Stimulated activated CD8-positive, alpha-beta memory T cell treated with anti-CD3 and anti-CD28 coated beads, Interleukin-7, amount 100 ng/mL, for 48 hours (primary cell): ENCODE results near the gene FUBP1.
"Not testable (repeated sequence)": the region's sequence is repeated elsewhere in the genome, so short reads cannot be mapped to it uniquely, and the experiment has no call there.

Experiments used
- DNase-seq, 2 donors: peaks; one replicate each; pipeline ENCODE4 v3.0.0-alpha.2; 2020; ENCODE audit warnings: low read depth in 1 of 2; ENCODE audit errors: extremely low read depth in 1 of 2

The FUBP1 gene, protein sequence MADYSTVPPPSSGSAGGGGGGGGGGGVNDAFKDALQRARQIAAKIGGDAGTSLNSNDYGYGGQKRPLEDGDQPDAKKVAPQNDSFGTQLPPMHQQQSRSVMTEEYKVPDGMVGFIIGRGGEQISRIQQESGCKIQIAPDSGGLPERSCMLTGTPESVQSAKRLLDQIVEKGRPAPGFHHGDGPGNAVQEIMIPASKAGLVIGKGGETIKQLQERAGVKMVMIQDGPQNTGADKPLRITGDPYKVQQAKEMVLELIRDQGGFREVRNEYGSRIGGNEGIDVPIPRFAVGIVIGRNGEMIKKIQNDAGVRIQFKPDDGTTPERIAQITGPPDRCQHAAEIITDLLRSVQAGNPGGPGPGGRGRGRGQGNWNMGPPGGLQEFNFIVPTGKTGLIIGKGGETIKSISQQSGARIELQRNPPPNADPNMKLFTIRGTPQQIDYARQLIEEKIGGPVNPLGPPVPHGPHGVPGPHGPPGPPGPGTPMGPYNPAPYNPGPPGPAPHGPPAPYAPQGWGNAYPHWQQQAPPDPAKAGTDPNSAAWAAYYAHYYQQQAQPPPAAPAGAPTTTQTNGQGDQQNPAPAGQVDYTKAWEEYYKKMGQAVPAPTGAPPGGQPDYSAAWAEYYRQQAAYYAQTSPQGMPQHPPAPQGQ

DNA sequence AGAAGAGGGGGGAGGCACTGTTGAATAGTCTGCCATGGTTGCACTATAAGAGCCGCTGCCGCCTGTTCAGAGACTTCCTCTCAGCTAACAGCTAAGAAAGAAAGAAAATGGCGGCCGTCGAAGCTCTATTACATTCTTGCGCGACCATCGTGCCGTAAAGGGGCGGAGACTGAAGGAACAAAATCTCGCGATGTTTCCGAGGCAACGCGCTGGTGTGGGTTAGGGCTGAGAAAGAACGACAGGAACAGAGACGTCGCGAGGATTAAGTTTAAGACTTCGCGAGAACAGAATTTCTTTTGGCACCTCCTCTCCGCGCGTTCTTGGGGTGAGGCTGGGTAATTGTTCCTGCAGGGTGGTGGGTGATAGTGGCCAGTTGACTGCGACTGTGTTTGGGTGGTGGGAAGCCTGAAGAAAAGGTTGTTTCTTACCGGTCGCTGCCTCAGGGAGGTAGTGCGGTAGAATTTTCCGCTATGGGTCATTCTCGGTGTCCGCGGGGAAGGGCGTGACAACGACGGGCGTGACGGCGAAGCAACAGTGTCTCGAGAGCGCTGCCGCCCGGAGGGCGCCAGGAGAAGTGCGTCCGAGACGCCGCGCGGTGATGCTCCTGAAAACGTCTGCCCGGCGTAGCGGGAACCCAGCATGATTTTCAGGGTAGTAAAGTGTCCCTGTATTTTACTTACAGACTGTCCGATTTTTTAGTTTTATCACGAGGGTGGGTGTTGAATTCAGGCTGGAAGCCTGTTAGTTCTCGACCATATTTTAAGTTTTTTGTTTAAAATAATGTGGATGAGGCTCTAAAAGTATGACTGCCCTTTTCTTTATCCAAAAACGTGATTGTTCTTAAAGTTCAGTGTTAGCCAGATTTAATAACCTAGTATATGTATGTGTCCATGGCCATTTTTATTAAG is at the start of gene FUBP1:
Gene FUBP1 (minus strand): TSS at position 104 of the 908 bp plus-strand sequence. CDS start 68 bp downstream, at position 36.
- peak; percentile 83 to 91 for DNase-seq

DNA sequence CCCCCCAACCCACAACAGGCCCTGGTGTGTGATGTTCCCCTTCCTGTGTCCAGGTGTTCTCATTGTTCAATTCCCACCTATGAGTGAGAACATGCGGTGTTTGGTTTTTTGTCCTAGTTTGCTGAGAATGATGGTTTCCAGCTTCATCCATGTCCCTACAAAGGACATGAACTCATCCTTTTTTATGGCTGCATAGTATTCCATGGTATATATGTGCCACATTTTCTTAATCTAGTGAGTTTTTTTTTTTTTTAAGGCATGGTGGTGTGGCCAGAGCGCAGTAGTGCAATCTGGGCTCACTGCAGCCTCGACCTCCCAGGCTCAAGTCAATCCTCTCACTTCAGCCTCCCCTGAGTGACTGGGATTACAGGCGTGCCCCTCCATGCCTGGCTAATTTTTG is 42.3 kb upstream of the FUBP1 start:
- not testable (repeated sequence) for DNase-seq

DNA sequence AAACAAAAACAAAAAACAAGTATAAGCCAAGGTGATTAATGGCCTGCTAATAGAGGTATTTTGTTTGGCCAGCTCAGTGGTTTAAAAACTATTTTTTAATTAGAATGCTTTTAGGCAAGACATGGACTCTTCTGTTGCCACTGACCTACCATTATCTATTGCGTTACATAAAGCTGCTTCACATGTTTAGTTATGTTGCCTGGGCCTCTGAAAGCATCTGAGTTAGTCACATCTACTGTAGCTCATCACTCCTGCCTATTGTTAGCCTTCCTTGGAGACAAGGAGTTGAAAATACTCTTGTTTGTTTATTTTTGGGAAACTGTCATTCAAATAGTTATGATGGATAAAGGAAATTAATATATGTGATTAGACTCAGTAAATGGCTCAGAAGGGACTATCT is 40.2 kb upstream of the FUBP1 start:
- DNase-seq = no peak

DNA sequence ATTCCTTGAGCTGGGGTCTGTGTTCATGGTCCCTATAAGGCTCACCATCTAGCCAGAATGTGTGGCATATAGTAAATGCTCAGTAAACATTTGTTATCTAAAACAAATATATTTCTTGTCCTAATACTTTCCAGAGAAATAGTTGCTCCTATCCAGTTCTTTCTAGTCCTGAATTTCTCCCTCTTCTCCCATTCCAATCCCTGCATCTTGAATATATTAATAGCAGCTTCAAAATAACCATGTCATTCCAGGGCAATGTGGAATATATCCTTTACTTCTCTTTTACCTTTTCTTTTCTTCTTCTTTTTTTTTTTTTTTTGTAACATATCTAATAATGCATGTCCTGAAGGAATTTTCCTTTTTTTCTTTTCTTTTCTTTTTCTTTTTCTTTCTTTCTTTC is 36.3 kb upstream of the FUBP1 start:
- no peak for DNase-seq

DNA sequence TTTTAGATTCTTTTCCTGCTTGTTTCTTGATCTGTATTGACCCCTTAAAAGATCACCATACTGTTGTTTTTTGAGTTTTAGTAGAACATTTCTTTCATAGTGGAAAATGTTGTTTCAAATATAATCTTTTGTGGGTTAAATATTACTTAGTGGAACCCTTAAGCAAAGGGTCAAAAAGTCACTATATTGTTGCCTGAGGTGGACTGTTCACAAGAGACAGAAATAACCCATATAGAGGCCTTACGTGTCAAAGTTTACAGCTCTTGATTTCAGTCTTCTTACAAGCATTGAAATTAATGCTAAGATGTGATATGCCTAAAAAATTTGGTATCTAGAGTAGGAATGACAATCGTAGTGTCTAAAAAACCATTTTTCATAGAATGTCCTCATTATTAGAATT is 32.2 kb upstream of the FUBP1 start:
- no peak for DNase-seq

DNA sequence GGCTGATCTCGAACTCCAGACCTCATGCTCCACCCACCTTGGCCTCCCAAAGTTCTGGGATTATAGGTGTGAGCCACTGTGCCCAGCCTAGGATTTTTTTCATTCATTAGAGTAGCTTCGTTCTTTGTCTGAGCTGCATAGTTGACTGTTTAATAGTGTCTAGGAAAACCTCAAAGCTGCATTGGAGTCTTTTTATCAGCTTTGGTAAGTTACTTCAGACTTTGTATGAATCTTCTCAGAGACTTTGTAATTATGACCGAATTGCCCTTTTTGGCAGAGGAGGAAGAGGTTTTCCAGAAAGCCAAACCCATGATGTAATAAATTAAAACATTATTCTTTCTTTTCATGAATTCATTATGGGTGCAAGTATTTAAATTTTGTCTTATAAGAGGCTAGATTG is 31.0 kb upstream of the FUBP1 start:
- no peak for DNase-seq

DNA sequence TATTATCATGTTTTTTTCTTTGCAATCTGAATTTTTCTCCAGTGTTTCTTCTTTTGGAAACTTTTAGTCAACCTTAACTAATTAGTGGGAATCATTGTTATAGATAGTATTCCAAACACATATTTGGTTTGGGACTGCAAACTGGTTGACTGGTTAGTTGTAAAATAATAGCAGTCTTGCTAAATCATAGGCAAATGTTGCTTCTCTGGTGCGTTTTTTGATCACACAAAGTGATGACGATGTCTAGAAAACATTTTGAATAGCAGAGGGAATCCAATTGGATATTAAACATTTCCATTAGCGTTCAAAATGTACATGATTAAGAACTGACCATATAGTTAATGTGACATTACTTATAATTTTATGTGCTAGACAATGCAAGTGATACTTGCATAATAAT is 30.4 kb upstream of the FUBP1 start:
- DNase-seq = no peak

DNA sequence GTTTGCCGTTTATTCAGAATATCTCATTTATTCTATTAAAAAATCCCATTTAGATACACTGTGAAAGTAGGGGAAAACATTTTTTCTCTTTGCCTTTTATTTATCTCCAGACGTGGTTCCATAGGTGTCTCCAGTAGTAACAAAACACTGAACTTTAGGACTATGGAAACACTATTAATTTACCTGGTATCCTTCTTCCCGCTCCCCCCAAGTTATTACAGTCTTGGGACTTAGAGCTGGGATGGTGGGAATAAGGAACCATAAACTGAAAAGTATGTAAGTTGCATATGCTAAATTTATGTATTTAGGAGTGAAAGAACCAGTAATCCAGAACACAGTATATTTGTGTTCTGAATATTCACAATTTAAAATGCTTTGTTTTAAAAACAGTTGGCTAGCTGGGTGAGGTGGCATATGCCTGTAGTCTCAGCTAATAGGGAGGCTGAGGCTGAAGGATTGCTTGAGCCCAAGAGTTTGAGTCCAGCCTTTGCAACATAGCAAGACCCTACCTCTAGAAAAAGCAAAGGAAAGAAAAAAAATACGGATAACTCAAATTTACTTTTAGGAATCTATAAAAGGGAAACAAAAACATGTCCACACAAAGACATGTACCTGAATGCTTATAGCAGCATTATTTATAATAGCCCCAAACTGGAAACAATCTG is 28.9 kb upstream of the FUBP1 start:
- no peak for DNase-seq

DNA sequence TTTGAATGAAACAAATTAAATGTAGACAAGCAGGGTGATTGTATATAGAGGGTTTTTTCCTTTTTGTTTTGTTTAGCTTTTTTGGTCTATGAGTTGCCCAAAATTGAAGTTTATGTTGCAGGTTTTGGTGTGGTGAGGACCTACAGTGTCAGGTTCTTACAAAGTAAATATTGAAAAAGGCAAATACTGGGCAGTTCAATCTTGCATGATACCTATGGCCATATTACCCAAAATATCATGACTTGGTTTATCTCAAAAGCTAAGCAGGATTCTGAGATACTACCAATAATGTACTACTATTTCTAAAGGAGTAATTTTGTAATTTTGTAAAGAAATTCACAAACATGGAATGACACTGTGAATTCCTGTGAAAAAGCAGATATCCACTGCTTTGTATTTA is 27.6 kb upstream of the FUBP1 start:
- no peak for DNase-seq

DNA sequence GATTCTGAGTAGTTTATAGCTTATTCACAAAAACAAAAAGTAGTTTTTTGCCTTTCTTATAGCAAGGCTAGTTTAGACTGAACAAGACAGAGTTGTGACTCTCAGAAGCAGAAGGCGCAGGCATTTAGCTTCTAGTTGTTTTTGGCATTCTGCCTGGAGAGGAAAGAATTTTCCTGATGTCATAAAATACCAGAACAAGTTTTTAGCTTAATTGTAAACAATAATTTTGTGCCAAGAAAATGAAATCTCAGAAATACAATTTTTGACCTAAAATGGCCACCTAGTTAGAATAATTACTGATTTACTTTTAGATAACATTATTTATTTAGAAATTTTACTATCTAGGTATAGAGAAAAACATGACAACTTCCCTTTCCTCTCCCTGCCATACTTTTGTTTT is 26.9 kb upstream of the FUBP1 start:
- no peak for DNase-seq

DNA sequence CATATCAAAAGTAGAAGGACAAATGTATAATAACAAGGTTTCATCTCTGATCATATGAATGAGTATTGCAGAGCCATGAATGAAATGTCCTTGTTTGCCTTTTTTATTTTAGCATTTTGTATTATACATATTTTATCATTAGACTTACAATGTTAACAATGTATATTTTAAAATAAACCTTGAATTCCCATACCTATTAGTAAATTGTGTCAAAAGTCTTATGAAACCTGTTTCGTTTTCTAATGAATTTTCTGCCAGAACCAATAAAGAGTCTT is 26.5 kb upstream of the FUBP1 start:
- DNase-seq = no peak

DNA sequence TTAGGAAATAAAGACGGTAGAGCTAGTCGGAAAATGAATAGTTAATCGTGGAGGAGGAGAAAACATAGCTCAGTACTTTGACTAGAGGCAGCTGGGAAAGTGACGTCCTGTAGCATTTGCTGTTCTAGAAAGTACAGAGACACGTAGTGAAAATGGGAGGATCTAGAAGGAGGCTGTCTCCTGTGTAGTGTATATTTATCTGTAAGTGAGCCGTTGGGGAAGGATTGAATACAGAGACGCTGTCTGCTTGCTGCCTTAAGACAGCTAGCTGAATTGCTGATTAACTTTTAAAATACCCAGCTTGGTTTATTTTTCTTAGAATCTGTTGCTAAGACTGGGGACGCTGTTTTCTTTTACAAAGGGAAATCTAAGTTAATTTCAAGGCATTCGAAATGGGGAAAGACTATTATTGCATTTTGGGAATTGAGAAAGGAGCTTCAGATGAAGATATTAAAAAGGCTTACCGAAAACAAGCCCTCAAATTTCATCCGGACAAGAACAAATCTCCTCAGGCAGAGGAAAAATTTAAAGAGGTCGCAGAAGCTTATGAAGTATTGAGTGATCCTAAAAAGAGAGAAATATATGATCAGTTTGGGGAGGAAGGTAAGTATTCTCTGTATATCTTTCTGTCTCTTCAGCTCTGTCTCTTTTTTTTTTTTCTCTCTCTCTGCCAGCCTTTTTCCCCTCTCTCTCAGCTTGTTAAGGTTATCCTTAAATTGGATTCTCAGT is 26.0 kb upstream of the FUBP1 start, which contains the start of gene DNAJB4:
Gene DNAJB4 (plus strand): TSS at position 221 of the 729 bp plus-strand sequence. CDS start 172 bp downstream, at position 393.
- DNase-seq = peak; percentile 22 to 67

DNA sequence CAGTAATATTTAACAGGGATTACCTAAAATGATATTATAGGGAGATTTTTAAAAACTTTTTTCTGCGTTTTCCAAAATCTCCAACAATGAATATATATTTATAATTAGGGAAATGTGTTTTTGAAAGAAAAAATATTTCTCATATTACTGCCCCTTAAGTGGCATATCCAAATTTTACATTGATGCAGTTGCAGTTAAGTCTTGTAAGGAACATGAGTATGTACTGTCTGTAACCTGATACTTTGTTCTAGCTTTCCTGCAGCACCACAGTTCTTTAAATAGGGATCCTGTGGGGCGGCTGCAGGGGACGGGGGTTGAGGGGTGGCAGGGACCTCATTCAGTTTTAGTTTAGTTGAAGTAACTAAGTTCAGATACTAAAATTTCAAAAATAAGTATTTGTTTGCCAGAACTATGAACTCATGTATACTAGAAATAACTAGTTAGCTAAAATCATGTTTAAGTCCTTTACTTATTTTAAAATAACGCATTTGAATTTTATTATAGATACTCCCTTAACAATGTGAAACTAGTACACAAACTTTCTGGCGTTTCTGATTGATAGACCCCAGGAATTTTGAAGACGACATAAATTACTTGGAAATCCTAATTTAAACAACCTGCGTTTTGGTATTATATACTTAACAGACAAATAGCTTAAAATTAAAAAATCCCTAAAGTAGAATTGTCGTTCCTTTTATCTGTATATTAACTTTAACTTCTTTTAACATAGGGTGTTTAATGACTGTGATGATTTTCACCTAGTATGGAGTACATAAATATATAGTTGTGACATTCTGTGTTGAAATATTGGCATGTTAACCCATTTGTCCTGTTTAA is 25.2 kb upstream of the FUBP1 start:
- peak in 1 of 2 donors; percentile 34 for DNase-seq

DNA sequence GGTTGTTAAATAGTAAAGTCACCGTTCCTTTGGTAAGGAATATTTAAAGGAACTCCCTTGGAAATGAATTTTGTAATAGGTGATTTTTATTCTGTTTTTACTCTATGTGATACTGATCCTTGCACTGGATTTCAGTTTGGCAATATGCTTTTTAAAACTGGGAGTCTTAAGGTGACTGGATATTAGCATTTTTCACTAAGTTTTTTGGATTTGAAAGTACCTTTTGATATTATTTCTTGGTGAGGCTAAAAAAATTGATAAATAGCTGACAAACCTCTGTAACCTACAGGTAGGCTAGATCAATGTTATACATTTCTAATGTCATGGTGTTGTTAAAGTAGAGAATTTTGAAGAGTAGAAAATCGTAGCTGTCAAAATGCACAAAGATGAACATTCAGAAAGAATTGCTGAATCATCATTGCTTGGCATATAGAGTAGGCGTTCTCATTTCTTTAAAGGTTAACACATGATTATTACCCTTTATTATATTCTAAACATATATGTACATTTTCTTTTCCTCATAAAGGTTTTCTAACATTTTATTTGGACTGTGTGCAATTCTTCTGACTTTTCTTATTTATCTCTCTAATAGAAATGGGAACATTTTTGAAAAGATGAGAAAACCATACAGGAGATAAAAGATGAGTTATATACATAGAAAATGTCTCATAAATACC is 24.3 kb upstream of the FUBP1 start:
- no peak for DNase-seq

DNA sequence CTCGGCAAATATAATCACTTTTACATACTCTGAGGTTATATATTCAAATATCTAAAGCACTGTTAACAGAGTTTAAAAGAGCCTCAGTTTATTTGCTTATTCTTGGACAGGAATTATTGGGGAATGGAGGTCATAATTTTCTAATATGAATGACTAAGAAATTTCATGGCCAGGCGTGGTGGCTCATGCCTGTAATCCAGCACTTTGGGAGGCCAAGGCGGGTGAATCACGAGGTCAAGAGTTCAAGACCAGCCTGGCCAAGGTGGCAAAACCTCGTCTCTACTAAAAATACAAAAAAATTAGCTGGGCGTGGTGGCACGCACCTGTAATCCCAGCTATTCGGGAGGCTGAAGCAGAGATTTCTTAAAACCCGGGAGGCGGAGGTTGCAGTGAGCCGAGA is 21.7 kb upstream of the FUBP1 start:
- not testable (repeated sequence) for DNase-seq

DNA sequence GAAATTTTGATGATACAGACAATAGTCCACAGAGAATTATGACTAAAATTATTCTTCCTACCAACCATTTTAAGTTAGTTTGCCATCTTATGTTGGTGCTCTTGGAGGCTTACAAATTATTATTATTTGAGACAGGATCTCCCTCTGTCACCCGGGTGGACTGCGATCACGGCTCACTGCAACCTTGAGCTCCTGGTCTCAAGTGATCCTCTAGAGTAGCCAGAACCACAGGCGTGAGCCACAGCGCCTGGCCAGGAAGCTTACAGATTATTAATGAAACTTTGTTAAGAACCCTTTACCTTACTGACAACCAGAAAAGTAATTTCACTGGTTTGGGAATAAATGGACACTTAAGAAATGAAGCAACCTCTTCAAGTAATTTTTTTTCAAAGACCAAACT is 17.9 kb upstream of the FUBP1 start:
- no peak for DNase-seq

DNA sequence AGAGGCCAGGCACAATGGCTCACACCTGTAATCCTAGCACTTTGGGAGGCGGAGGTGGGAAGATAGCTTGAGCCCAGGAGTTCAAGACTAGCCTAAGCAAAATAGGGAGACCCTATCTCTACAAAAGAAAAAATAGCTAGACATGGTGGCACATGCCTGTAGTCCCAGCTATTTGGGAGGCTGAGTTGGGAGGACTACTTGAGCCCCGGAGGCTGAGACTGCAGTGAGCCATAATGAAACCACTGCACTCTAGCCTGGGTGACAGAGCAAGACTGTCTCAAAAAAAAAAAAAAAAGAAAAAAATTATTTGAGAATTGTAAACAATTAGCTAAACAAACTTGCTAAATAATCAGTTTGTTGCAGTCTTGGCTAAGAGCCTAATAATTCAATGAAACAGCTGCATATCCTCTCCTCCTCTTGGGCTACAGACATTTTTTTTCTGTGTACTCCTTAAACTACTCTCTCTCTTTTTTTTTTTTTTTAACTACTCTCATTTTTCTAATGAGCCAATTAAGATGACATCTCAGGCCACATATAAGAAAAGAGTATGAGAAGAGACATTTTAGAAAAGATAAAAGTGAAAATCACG is 15.3 kb upstream of the FUBP1 start:
- DNase-seq = no peak

DNA sequence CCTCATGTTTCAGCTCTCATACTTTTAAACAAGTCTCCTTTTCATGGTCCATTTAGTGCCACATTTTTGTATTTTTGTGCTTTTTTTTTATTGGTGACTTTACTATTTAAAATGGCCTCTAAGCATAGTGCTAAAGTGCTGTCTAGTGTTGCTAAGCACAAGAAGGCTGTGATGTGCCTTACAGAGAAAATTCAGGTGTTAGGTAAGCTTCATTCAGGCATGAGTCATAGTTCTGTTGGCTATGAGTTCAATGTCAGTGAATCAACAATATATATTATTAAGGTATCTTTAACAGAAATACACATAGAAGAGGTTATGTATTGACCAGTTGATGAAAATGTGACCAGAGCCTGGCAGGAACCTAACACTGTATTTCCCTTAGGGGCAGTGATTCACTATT is 12.8 kb upstream of the FUBP1 start:
- no peak for DNase-seq
